A549 (cell line): ENCODE data around the gene CFAP99. TPM values are rescaled to one million over a fixed set of nuclear protein-coding genes. Genes with fewer than 3 reads are reported as not detected.

Source experiments
- ATAC-seq, 2 experiments: fragments of 200-7000 bp in 1 of 2; fragments of >200 bp in 1 of 2; cut with Nextera tagmentation in 1 of 2; cut with Tn5 transposase in 1 of 2; 3 replicates each; pipeline versions ENCODE4 v1.8.0 to v1.9.1; 2018 to 2020; ENCODE audit warnings: mild to moderate bottlenecking in 1 of 2, moderate library complexity in 1 of 2
- CTCF ChIA-PET: fragments of 300-600 bp; sonication (Branson Sonifier 250); formaldehyde crosslinking; extraction: SDS; loops from one replicate; lab custom pipeline; 2021; ENCODE audit warnings: antibody characterized with exemption, inconsistent platforms; lab: Yijun Ruan, JAX
- POLR2A ChIA-PET: fragments of 350-600 bp; formaldehyde crosslinking; extraction: SDS; loops from one replicate; lab custom pipeline; 2021; ENCODE audit warnings: antibody characterized with exemption, inconsistent platforms; lab: Yijun Ruan, JAX
- DNase-seq, 2 experiments: peaks; one replicate each; pipeline versions ENCODE4 v3.0.0 to v3.0.0-alpha.2; 2011 to 2016; ENCODE audit warnings: low read depth in 1 of 2, low spot score in 1 of 2
- FAIRE-seq: peaks from 2 replicates; lab custom pipeline; 2011; peaks lifted over from hg19 to GRCh38; lab: Jason Lieb, UNC
- H3K27ac ChIP-seq, 2 experiments: fragments of >200 bp; sonication (Bioruptor Twin); formaldehyde crosslinking; 3 replicates each; pipeline ENCODE4 v1.5.1; 2016 to 2017
- H3K4me1 ChIP-seq: fragments of >200 bp; sonication (Bioruptor Twin); formaldehyde crosslinking; 3 replicates; pipeline ENCODE4 v1.6.1; 2016
- H3K4me2 ChIP-seq: fragments of >200 bp; sonication (Bioruptor Twin); formaldehyde crosslinking; 3 replicates; pipeline ENCODE4 v1.6.1; 2016
- H3K4me3 ChIP-seq: fragments of >200 bp; sonication (Bioruptor Twin); formaldehyde crosslinking; 3 replicates; pipeline ENCODE4 v1.5.1; 2016
- H3K9me3 ChIP-seq: fragments of >200 bp; sonication (Bioruptor Twin); formaldehyde crosslinking; 3 replicates; pipeline ENCODE4 v1.6.1; 2016
- CBX8 ChIP-seq: fragments of 200-600 bp; sonication (generic); IDR thresholded peaks from 2 replicates; pipeline ENCODE4 v1.6.1; 2016
- CEBPB ChIP-seq, 2 experiments: fragments of >200 bp in 1 of 2; sonication (Bioruptor Twin) in 1 of 2; formaldehyde crosslinking in 1 of 2; IDR thresholded peaks; 2 replicates each; pipeline ENCODE4 v1.6.1; 2012 to 2016
- CHD4 ChIP-seq: fragments of 200-600 bp; sonication (generic); IDR thresholded peaks from 2 replicates; pipeline ENCODE4 v1.6.1; 2016; ENCODE audit warnings: antibody characterized with exemption, mild to moderate bottlenecking, borderline replicate concordance
- EP300 ChIP-seq, 2 experiments: fragments of >200 bp; sonication (Bioruptor Twin); formaldehyde crosslinking; IDR thresholded peaks; 2 replicates in 1 of 2; 3 replicates in 1 of 2; pipeline ENCODE4 v1.6.1; 2016 to 2017
- ESRRA ChIP-seq: fragments of 150-350 bp; IDR thresholded peaks from 2 replicates; pipeline ENCODE4 v1.6.1; 2014; ENCODE audit warnings: mild to moderate bottlenecking, low read length, borderline replicate concordance
- HOXB5 ChIP-seq: fragments of 250-450 bp; sonication (Bioruptor Pico); IDR thresholded peaks from 2 replicates; pipeline ENCODE4 v1.5.0; 2020; ENCODE audit warnings: mild to moderate bottlenecking, moderate library complexity
- KDM1A ChIP-seq: fragments of 200-600 bp; sonication (generic); IDR thresholded peaks from 2 replicates; pipeline ENCODE4 v1.6.1; 2016; ENCODE audit warnings: low read depth, mild to moderate bottlenecking
- MAZ ChIP-seq: fragments of 150-350 bp; IDR thresholded peaks from 2 replicates; pipeline ENCODE4 v1.6.1; 2014; ENCODE audit warnings: antibody characterized with exemption, low read depth, low read length, borderline replicate concordance
- PHF8 ChIP-seq: fragments of 200-600 bp; sonication (generic); IDR thresholded peaks from 2 replicates; pipeline ENCODE4 v1.6.1; 2016; ENCODE audit warnings: low read depth, mild to moderate bottlenecking, antibody characterized with exemption, moderate library complexity, borderline replicate concordance
- RAD21 ChIP-seq, 2 experiments: fragments of >200 bp in 1 of 2; sonication (Bioruptor Twin) in 1 of 2; formaldehyde crosslinking in 1 of 2; IDR thresholded peaks in 1 of 2; conservative IDR thresholded peaks in 1 of 2; 2 replicates in 1 of 2; 3 replicates in 1 of 2; pipeline ENCODE4 v1.6.1; 2012 to 2018; ENCODE audit warnings: inconsistent platforms in 1 of 2
- RCOR1 ChIP-seq: fragments of 150-350 bp; IDR thresholded peaks from 2 replicates; pipeline ENCODE4 v1.6.1; 2014; ENCODE audit warnings: antibody characterized with exemption, low read length, low read depth
- SREBF2 ChIP-seq: fragments of 450-650 bp; IDR thresholded peaks from 2 replicates; pipeline ENCODE4 v1.6.1; 2014; ENCODE audit warnings: mild to moderate bottlenecking, moderate library complexity
- WGBS: methylation state at CpG from one replicate; pipeline ENCODE4 v1.1.6; 2017; ENCODE audit errors: missing lambda C conversion rate; 5-methylcytosine and 5-hydroxymethylcytosine counted together
- polyA plus RNA-seq, 4 experiments: library from polyadenylated mRNA; depleted of rRNA in 3 of 4; stranded (reverse); fragments of >200 nt; fragmentation: RNase III in 1 of 4; extraction: RNeasy Plus Mini Kit Qiagen cat#74134 plus additional on column Dnase treatment in 1 of 4; gene quantifications; 2 replicates in 3 of 4; 3 replicates in 1 of 4; pipeline ENCODE4 v1.2.3, GENCODE V29; 2011 to 2017
- TF ChIP-seq, protein P1 (sequence below): fragments of 250-450 bp; sonication (Bioruptor Pico); IDR thresholded peaks from 2 replicates; pipeline ENCODE4 v1.5.0; 2021; ENCODE audit warnings: mild to moderate bottlenecking, moderate library complexity, borderline replicate concordance
- TF ChIP-seq, protein P2 (sequence below): fragments of >200 bp; sonication (Bioruptor Twin); formaldehyde crosslinking; IDR thresholded peaks from 3 replicates; pipeline ENCODE4 v1.6.1; 2016
- TF ChIP-seq, protein P3 (sequence below): fragments of 200-600 bp; sonication (generic); IDR thresholded peaks from 2 replicates; pipeline ENCODE4 v1.6.1; 2016; ENCODE audit warnings: antibody characterized with exemption, mild to moderate bottlenecking, moderate library complexity

CFAP99 gene
- polyA plus RNA-seq, 2 of the 4 experiments (the other 2 are of a cell fraction), result 0.09 TPM; not detected in 1

DNA sequence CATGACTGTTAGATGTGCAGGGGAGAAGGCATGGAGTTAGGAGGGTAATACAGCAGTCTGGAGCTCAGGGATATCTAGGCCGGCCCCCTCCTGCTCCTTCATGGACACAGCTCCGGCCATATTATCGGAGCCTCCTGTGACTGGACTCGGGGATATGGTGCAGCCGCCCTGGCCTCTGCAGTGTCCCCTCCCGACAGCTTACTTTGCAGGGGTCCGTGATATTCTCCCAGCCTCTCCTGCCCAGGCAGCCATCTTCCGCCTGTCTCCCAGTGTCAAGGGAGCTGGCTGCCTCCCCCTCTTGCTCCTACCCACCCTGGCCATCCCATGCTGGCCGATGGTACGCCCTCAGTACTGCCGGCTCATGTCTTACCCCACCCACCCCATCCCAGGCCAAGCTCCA lies 30.3 kb downstream of the CFAP99 start:
- Histone ChIP-seq H3K9me3 (no peaks in the 10 kb centered on the region), H3K4me1 (no peaks in the 10 kb centered on the region), H3K4me3 (no peak overlapping the region), H3K4me2 (no peak overlapping the region), H3K27ac (no peak overlapping the region)
- no peak for FAIRE-seq
- ATAC-seq, result no peak
- no peak for DNase-seq
- ChIA-PET CTCF (interaction anchor here (0.9 to 1.1 kb wide), 3 partner anchors 13 to 550 kb away, joined by 3 read pairs; no protein-coding TSS in a partner anchor), POLR2A (no interaction called here)
- TF ChIP-seq HOXB5 (no peak), CEBPB (IDR thresholded peaks at IDR 0.05) (no peak), ESRRA (no peak), CHD4 (no peak), PHF8 (no peak), MAZ (no peak), KDM1A (no peak), EP300 (IDR thresholded peaks at IDR 0.05) (no peak), CBX8 (no peak)
- TF ChIP-seq, protein P1, sequence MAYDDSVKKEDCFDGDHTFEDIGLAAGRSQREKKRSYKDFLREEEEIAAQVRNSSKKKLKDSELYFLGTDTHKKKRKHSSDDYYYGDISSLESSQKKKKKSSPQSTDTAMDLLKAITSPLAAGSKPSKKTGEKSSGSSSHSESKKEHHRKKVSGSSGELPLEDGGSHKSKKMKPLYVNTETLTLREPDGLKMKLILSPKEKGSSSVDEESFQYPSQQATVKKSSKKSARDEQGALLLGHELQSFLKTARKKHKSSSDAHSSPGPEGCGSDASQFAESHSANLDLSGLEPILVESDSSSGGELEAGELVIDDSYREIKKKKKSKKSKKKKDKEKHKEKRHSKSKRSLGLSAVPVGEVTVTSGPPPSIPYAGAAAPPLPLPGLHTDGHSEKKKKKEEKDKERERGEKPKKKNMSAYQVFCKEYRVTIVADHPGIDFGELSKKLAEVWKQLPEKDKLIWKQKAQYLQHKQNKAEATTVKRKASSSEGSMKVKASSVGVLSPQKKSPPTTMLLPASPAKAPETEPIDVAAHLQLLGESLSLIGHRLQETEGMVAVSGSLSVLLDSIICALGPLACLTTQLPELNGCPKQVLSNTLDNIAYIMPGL, result no peak
- TF ChIP-seq, protein P2, sequence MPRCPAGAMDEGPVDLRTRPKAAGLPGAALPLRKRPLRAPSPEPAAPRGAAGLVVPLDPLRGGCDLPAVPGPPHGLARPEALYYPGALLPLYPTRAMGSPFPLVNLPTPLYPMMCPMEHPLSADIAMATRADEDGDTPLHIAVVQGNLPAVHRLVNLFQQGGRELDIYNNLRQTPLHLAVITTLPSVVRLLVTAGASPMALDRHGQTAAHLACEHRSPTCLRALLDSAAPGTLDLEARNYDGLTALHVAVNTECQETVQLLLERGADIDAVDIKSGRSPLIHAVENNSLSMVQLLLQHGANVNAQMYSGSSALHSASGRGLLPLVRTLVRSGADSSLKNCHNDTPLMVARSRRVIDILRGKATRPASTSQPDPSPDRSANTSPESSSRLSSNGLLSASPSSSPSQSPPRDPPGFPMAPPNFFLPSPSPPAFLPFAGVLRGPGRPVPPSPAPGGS, result no peak
- TF ChIP-seq, protein P3, sequence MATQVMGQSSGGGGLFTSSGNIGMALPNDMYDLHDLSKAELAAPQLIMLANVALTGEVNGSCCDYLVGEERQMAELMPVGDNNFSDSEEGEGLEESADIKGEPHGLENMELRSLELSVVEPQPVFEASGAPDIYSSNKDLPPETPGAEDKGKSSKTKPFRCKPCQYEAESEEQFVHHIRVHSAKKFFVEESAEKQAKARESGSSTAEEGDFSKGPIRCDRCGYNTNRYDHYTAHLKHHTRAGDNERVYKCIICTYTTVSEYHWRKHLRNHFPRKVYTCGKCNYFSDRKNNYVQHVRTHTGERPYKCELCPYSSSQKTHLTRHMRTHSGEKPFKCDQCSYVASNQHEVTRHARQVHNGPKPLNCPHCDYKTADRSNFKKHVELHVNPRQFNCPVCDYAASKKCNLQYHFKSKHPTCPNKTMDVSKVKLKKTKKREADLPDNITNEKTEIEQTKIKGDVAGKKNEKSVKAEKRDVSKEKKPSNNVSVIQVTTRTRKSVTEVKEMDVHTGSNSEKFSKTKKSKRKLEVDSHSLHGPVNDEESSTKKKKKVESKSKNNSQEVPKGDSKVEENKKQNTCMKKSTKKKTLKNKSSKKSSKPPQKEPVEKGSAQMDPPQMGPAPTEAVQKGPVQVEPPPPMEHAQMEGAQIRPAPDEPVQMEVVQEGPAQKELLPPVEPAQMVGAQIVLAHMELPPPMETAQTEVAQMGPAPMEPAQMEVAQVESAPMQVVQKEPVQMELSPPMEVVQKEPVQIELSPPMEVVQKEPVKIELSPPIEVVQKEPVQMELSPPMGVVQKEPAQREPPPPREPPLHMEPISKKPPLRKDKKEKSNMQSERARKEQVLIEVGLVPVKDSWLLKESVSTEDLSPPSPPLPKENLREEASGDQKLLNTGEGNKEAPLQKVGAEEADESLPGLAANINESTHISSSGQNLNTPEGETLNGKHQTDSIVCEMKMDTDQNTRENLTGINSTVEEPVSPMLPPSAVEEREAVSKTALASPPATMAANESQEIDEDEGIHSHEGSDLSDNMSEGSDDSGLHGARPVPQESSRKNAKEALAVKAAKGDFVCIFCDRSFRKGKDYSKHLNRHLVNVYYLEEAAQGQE, result no peak
- whole genome bisulfite sequencing, result 73% methylated on average over 11 of the region's 11 CpGs

DNA sequence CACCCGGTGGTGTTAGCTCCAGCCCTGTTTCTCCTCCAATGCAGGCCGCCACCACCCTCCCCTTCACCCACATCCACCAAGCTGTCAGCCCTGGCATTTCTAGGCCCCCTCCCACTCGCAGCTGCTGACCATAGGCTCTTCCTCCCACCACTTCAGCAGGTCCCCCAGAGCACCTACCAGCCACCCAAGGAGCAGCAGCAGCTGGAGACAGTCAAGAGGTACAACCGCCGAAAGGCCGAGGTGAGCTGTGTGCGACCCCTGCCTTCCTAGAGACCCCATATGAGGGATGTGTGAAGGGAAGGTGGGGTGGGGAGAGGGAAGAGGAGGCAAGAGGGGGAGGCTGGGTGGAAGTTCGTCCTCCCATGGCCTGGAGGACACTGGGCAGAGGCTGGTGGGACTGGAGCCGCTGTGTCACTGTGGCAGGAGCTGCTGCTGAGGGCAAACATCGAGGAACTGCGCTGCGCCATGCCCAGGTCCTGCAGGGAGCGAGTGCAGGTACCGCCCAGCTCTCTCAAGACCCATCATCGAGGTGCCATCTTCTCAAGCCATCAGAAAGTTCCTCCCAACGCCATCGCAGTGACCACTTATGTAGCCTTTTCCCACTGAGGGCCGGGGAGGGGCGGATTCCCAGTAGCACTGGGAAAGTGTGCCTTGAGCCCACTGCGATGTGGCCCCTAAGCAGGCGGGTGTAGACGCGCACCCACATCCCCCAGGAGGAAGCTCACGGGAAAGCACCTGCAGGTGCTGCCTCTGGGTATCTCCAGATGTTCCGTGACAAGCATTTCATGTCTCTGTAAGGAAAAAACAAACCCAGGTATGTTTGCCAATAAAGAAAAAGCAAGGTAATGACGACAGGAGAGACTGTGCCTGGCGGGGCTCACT lies 31.0 kb downstream of the CFAP99 start:
- CTCF ChIA-PET, result interaction anchor here (0.9 to 2.9 kb wide), 4 partner anchors 10 to 551 kb away, joined by 3 to 10 read pairs (median 3); no protein-coding TSS in a partner anchor
- H3K4me2 ChIP-seq, result no peak overlapping the region
- no peaks in the 10 kb centered on the region for H3K9me3 ChIP-seq
- 66% methylated on average over 14 of the region's 27 CpGs for WGBS
- POLR2A ChIA-PET, result no interaction called here
- ATAC-seq, result no peak
- FAIRE-seq, result no peak
- H3K4me3 ChIP-seq, result no peak overlapping the region
- no peaks in the 10 kb centered on the region for H3K4me1 ChIP-seq
- no peak for TF ChIP-seq RAD21 (conservative IDR thresholded peaks at IDR 0.05 in 1 of 2, IDR thresholded peaks at IDR 0.05 in 1 of 2)
- TF ChIP-seq SREBF2, result no peak
- TF ChIP-seq RCOR1, result no peak
- DNase-seq, result no peak
- H3K27ac ChIP-seq, result no peak overlapping the region
